Measurements from ENCODE around the gene PTPRM. TPM values are rescaled to one million over a fixed set of nuclear protein-coding genes. Genes with fewer than 3 reads are reported as not detected.

PTPRM gene
- total and polyA plus RNA-seq, 7 donors = 3.9 to 151 (median 62.8) TPM

DNA sequence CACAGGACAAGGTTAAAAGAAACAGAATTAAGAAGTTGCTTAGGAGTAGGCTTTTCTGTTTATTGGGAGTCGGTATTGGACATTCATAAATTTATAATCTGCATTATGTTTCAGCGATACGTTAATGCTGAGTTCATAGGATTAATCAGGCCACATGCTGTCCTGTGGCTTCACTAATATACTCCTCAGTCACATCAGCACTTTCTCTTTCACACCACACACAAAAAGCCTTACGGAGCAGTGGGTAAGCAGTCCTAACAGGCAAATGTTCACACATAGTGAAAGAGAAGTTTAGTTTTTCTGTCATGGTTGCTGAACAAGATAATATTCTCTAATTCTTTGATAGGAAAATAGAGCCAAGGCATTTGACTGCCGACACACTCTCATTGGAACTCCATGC lies 630.4 kb downstream of the PTPRM start:
- H3K4me1 ChIP-seq = no peaks in the 10 kb centered on the region
- DNase-seq = no peak
- no peak overlapping the region for H3K27ac ChIP-seq
- no peaks in the 10 kb centered on the region for H3K9me3 ChIP-seq
- no peaks in the 10 kb centered on the region for H3K27me3 ChIP-seq
- WGBS, 2 donors = 92 to 94% methylated on average over 5 of the region's 5 CpGs
- no peak overlapping the region for H3K4me3 ChIP-seq
- TF ChIP-seq, protein P1, sequence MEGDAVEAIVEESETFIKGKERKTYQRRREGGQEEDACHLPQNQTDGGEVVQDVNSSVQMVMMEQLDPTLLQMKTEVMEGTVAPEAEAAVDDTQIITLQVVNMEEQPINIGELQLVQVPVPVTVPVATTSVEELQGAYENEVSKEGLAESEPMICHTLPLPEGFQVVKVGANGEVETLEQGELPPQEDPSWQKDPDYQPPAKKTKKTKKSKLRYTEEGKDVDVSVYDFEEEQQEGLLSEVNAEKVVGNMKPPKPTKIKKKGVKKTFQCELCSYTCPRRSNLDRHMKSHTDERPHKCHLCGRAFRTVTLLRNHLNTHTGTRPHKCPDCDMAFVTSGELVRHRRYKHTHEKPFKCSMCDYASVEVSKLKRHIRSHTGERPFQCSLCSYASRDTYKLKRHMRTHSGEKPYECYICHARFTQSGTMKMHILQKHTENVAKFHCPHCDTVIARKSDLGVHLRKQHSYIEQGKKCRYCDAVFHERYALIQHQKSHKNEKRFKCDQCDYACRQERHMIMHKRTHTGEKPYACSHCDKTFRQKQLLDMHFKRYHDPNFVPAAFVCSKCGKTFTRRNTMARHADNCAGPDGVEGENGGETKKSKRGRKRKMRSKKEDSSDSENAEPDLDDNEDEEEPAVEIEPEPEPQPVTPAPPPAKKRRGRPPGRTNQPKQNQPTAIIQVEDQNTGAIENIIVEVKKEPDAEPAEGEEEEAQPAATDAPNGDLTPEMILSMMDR (IDR thresholded peaks at IDR 0.05) = no peak
- TF ChIP-seq POLR2AphosphoS5 (IDR thresholded peaks at IDR 0.05) (no peak), EP300 (IDR thresholded peaks at IDR 0.05) (no peak), POLR2A (IDR thresholded peaks at IDR 0.05) (no peak)
- H3K36me3 ChIP-seq = no peaks in the 10 kb centered on the region
- intact Hi-C loops (cut with DNase I) = no loop called here

DNA sequence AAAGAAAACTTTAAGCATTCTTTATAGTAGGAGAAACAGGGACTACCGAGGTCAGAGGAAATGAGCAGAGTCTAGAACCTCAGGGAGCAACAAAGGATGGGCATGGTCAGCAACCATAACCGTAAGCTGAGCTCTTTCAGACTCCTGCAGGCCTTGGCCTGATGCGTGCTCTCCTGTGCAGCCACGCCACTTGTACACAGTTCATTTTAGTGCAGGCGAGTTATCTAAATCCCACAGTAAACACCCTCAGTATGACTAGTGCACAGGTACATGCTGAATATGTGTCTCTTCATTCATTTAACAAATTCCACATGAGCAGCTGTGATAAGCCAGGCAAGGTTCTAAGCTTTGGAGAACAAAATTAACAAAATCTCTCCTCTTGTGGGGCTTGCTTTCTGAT lies 640.9 kb downstream of the PTPRM start:
- TF ChIP-seq, protein P1 (IDR thresholded peaks at IDR 0.05) = no peak
- TF ChIP-seq POLR2A (IDR thresholded peaks at IDR 0.05) (no peak), POLR2AphosphoS5 (IDR thresholded peaks at IDR 0.05) (no peak), EP300 (IDR thresholded peaks at IDR 0.05) (no peak)
- Histone ChIP-seq H3K27me3 (no peaks in the 10 kb centered on the region), H3K4me1 (no peaks in the 10 kb centered on the region), H3K9me3 (no peaks in the 10 kb centered on the region), H3K27ac (no peak overlapping the region), H3K36me3 (no peaks in the 10 kb centered on the region), H3K4me3 (no peak overlapping the region)
- intact Hi-C loops (cut with DNase I) = no loop called here
- WGBS, 2 donors = 83 to 85% methylated on average over 5 of the region's 5 CpGs
- DNase-seq = no peak

DNA sequence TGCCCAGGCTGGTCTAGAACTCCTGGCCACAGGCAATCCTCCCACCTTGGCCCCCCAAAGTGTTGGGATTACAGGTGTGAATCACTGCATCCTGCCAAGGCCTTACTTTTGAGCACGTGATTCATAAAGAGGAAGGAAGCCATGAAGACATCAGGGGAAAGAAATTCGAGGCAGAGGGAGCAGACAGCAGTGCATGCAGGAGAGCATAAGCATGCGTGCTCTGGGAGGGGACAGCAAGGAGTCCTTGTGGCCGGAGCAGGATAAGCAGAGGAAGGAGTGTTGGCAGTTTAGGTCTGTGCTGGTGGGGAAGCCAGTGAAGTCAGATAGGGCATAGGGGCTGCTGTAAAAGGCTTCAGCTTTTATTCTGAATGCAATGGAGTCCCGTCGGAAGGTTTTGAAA lies 641.6 kb downstream of the PTPRM start:
- Histone ChIP-seq H3K36me3 (peaks cover 0 to 2% (median 0%) of the 10 kb centered on the region in 4 donors), H3K9me3 (no peaks in the 10 kb centered on the region), H3K4me1 (no peaks in the 10 kb centered on the region), H3K27ac (no peak overlapping the region), H3K4me3 (no peak overlapping the region), H3K27me3 (no peaks in the 10 kb centered on the region)
- no peak for DNase-seq
- TF ChIP-seq, protein P1 (IDR thresholded peaks at IDR 0.05) = no peak
- TF ChIP-seq POLR2A (IDR thresholded peaks at IDR 0.05) = no peak
- TF ChIP-seq POLR2AphosphoS5 (IDR thresholded peaks at IDR 0.05) = no peak
- TF ChIP-seq EP300 (IDR thresholded peaks at IDR 0.05) = no peak
- intact Hi-C loops (cut with DNase I) = no loop called here
- 58 to 68% methylated on average over 6 of the region's 6 CpGs for WGBS, 2 donors

DNA sequence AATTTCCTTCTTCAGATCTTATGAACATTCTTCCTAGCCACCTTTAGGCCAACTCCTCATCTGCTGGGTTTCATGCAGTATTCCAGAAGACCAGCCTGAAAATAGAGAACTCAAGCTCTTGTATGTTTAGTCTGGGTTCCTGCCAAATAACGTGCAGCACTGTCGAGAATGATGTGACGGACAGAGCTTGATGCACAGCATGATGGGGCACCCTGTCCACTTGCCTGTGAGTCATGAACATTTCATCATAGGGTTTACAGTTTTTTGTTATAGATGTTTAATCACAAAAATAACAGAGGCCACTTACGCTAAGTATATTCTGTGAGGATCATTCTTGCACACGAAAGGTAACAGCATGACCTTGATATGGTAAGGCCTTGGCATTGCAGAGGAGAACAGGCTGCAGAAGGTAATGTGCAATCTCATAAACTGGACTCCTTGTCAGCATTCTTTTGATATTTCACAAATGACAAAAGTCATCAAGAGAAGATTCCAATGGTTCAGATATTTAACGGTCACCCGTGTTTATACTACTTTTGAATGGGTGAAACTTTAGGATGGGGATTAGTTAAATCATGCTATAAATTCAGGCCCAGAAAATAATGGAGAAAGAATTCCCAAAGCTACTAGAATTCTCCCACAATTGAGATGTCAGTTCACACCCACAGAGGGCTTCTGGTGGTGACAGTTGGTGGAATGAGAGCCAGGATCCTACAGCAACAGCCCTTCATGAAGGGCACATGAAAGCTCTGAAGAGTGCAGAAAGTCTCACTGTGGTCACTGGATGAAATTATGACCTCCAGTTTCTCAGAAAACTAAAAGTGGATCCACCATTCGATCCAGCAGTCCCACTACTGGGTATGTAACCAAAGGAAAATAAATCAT lies 646.0 kb downstream of the PTPRM start:
- Histone ChIP-seq H3K27me3 (no peaks in the 10 kb centered on the region), H3K9me3 (no peaks in the 10 kb centered on the region), H3K4me1 (no peaks in the 10 kb centered on the region), H3K27ac (no peak overlapping the region), H3K36me3 (peaks cover 0 to 2% (median 0%) of the 10 kb centered on the region in 4 donors), H3K4me3 (no peak overlapping the region)
- WGBS, 2 donors = 72 to 76% methylated on average over 8 of the region's 8 CpGs
- intact Hi-C loops (cut with DNase I) = no loop called here
- TF ChIP-seq POLR2AphosphoS5 (IDR thresholded peaks at IDR 0.05) = no peak
- TF ChIP-seq, protein P1 (IDR thresholded peaks at IDR 0.05) = no peak
- TF ChIP-seq POLR2A (IDR thresholded peaks at IDR 0.05) = no peak
- no peak for TF ChIP-seq EP300 (IDR thresholded peaks at IDR 0.05)
- no peak for DNase-seq

All from sigmoid colon (tissue), 7 donors.